Measurements from ENCODE around the gene PTGES3L.
"Not testable (repeated sequence)": the region's sequence is repeated elsewhere in the genome, so short reads cannot be mapped to it uniquely, and the experiment has no call there.

The PTGES3L gene

GRCh38 chr17:43014020-43014648 lies 34.3 kb upstream of the PTGES3L start:
- no peak for DNase-seq

- DNase-seq: no peak
Measured at GRCh38 chr17:43013296-43013695, 33.4 kb upstream of the PTGES3L start.

- no peak for DNase-seq
Measured at GRCh38 chr17:43011728-43012472, 32.0 kb upstream of the PTGES3L start.

- no peak for DNase-seq
Measured at GRCh38 chr17:43010667-43011308, 30.9 kb upstream of the PTGES3L start.

GRCh38 chr17:43006639-43007551 lies 27.0 kb upstream of the PTGES3L start, which contains the start of gene IFI35:
Gene IFI35, plus strand, starts transcription at chr17:43006784. Its CDS starts 164 bp downstream, at chr17:43006948.
- DNase-seq: peak; percentile 86

- no peak for DNase-seq
Measured at GRCh38 chr17:43003542-43004172, 23.8 kb upstream of the PTGES3L start.

GRCh38 chr17:43000894-43001293 lies 21.0 kb upstream of the PTGES3L start:
- DNase-seq: not testable (repeated sequence)

- DNase-seq: no peak
Measured at GRCh38 chr17:42999003-42999525, 19.2 kb upstream of the PTGES3L start.

- peak; percentile 99 for DNase-seq
Measured at GRCh38 chr17:42997984-42998938, 18.4 kb upstream of the PTGES3L start, which contains the start of gene RPL27. Gene RPL27, plus strand, starts transcription at chr17:42998419. Its CDS starts 332 bp downstream, at chr17:42998751.

GRCh38 chr17:42997390-42997983 lies 17.6 kb upstream of the PTGES3L start:
- DNase-seq: no peak

GRCh38 chr17:42993913-42994312 lies 14.0 kb upstream of the PTGES3L start:
- not testable (repeated sequence) for DNase-seq

GRCh38 chr17:42992872-42993271 lies 13.0 kb upstream of the PTGES3L start:
- no peak for DNase-seq

GRCh38 chr17:42991471-42991870 lies 11.6 kb upstream of the PTGES3L start:
- DNase-seq: no peak

GRCh38 chr17:42989726-42990652 lies 10.1 kb upstream of the PTGES3L start:
- no peak for DNase-seq

- DNase-seq: no peak
Measured at GRCh38 chr17:42989141-42989540, 9.3 kb upstream of the PTGES3L start.

GRCh38 chr17:42985225-42985624 lies 5.3 kb upstream of the PTGES3L start:
- no peak for DNase-seq

- DNase-seq: no peak
Measured at GRCh38 chr17:42982266-42982665, 2.4 kb upstream of the PTGES3L start.

- DNase-seq: peak; percentile 61
Measured at GRCh38 chr17:42980766-42981397, 1.0 kb upstream of the PTGES3L start.
